GM21360 (cell line): ENCODE results near the gene NR0B1.

ENCODE experiments used
- ATAC-seq: cut with Tn5 transposase; IDR thresholded peaks from one replicate; pipeline ENCODE4 v1.9.1; 2021; ENCODE audit warnings: mild to moderate bottlenecking, moderate library complexity; ENCODE audit not compliant: unreplicated experiment

Gene NR0B1

GRCh38 chrX:30309139-30309571 lies at the start of gene NR0B1:
TSS of gene NR0B1 (minus strand) at chrX:30309390. CDS start at chrX:30309363, 27 bp downstream.
- ATAC-seq, result no peak

GRCh38 chrX:30349946-30350345 lies 40.8 kb upstream of the NR0B1 start:
- no peak for ATAC-seq

- ATAC-seq, result no peak
These were observed 34.0 kb upstream of the NR0B1 start for GRCh38 chrX:30343206-30343605.

GRCh38 chrX:30340753-30341152 lies 31.6 kb upstream of the NR0B1 start:
- no peak for ATAC-seq

GRCh38 chrX:30327762-30328161 lies 18.6 kb upstream of the NR0B1 start:
- no peak for ATAC-seq

GRCh38 chrX:30317308-30317707 lies 8.1 kb upstream of the NR0B1 start:
- no peak for ATAC-seq

GRCh38 chrX:30313322-30313721 lies 4.1 kb upstream of the NR0B1 start:
- no peak for ATAC-seq

GRCh38 chrX:30312858-30313257 lies 3.7 kb upstream of the NR0B1 start:
- no peak for ATAC-seq

GRCh38 chrX:30310429-30311206 lies 1.4 kb upstream of the NR0B1 start:
- no peak for ATAC-seq

GRCh38 chrX:30308263-30309138 lies 689 bp downstream of the NR0B1 start:
- peak; percentile 41 for ATAC-seq

GRCh38 chrX:30307466-30307865 lies 1.7 kb downstream of the NR0B1 start:
- no peak for ATAC-seq

- no peak for ATAC-seq
These were observed 4.3 kb downstream of the NR0B1 start for GRCh38 chrX:30304866-30305265.

GRCh38 chrX:30302956-30303355 lies 6.2 kb downstream of the NR0B1 start:
- no peak for ATAC-seq

GRCh38 chrX:30301963-30302362 lies 7.2 kb downstream of the NR0B1 start:
- no peak for ATAC-seq

- ATAC-seq, result no peak
These were observed 8.0 kb downstream of the NR0B1 start for GRCh38 chrX:30301208-30301607.

- ATAC-seq, result no peak
These were observed 12.6 kb downstream of the NR0B1 start for GRCh38 chrX:30296408-30297254.

GRCh38 chrX:30283456-30284200 lies 25.6 kb downstream of the NR0B1 start:
- no peak for ATAC-seq

GRCh38 chrX:30282527-30282926 lies 26.7 kb downstream of the NR0B1 start:
- no peak for ATAC-seq

- ATAC-seq, result no peak
These were observed 28.8 kb downstream of the NR0B1 start for GRCh38 chrX:30280428-30280827.

GRCh38 chrX:30278365-30278764 lies 30.8 kb downstream of the NR0B1 start:
- ATAC-seq, result no peak
